Neural cell (in vitro differentiated cells): Measurements from ENCODE around the gene SLCO4A1. TPM values are rescaled to one million over a fixed set of nuclear protein-coding genes. Genes with fewer than 3 reads are reported as not detected.

ENCODE experiments used
- H2AFZ ChIP-seq: fragments of 200-600, 300-800 bp; sonication (generic), shearing (Covaris generic); 2 replicates; pipeline ENCODE4 v1.6.0; 2014; ENCODE audit warnings: low read depth, mild to moderate bottlenecking, antibody characterized with exemption, low read length, moderate library complexity
- H3F3A ChIP-seq: fragments of 200-600 bp; shearing (Covaris generic); 2 replicates; pipeline ENCODE4 v1.6.1; 2016; ENCODE audit warnings: mild to moderate bottlenecking, moderate library complexity, mixed read lengths, antibody characterized with exemption, low read length; ENCODE audit not compliant: insufficient read depth, poor library complexity, severe bottlenecking
- H3K27ac ChIP-seq: fragments of 200-600, 300-800 bp; sonication (generic), shearing (Covaris generic); 2 replicates; pipeline ENCODE4 v1.5.1; 2014; ENCODE audit warnings: mild to moderate bottlenecking, low read length, moderate library complexity
- H3K27me3 ChIP-seq: fragments of 300-800, 200-600 bp; sonication (generic), shearing (Covaris generic); 2 replicates; pipeline ENCODE4 v1.6.0; 2014; ENCODE audit warnings: mild to moderate bottlenecking, low read depth, low read length, moderate library complexity; ENCODE audit not compliant: insufficient read depth
- H3K36me3 ChIP-seq: fragments of 300-800, 200-600 bp; sonication (generic), shearing (Covaris generic); 2 replicates; pipeline ENCODE4 v1.5.1; 2014; ENCODE audit warnings: mild to moderate bottlenecking, antibody characterized with exemption, low read length, moderate library complexity; ENCODE audit not compliant: insufficient read depth
- H3K4me2 ChIP-seq: fragments of 300-800, 200-600 bp; sonication (generic), shearing (Covaris generic); 2 replicates; pipeline ENCODE4 v1.6.0; 2014; ENCODE audit warnings: mild to moderate bottlenecking, low read length
- H3K4me3 ChIP-seq: fragments of 300-800, 200-600 bp; sonication (generic), shearing (Covaris generic); 2 replicates; pipeline ENCODE4 v1.5.1; 2014; ENCODE audit warnings: mild to moderate bottlenecking, low read length, moderate library complexity
- H3K79me2 ChIP-seq: fragments of 200-600 bp; shearing (Covaris generic); replicated peaks from 2 replicates; pipeline ENCODE4 v1.6.0; 2014; ENCODE audit warnings: mild to moderate bottlenecking, low read length, moderate library complexity; ENCODE audit not compliant: insufficient read depth
- H3K9ac ChIP-seq: fragments of 300-800, 200-600 bp; sonication (generic), shearing (Covaris generic); 2 replicates; pipeline ENCODE4 v1.6.1; 2016; ENCODE audit warnings: mild to moderate bottlenecking, low read length, mixed read lengths
- H3K9me2 ChIP-seq: fragments of 200-600 bp; shearing (Covaris generic); 2 replicates; pipeline ENCODE4 v1.6.1; 2016; ENCODE audit warnings: mild to moderate bottlenecking, low read length, mixed read lengths; ENCODE audit not compliant: insufficient read depth
- H3K9me3 ChIP-seq: fragments of 200-600, 300-800 bp; sonication (generic), shearing (Covaris generic); 2 replicates; pipeline ENCODE4 v1.6.1; 2016; ENCODE audit warnings: mild to moderate bottlenecking, mixed run types, low read length, moderate library complexity, mixed read lengths
- H4K20me1 ChIP-seq: fragments of 200-600 bp; shearing (Covaris generic); 2 replicates; pipeline ENCODE4 v1.6.1; 2016; ENCODE audit warnings: mild to moderate bottlenecking, mixed run types; ENCODE audit not compliant: insufficient read depth
- EP300 ChIP-seq: fragments of 450-650 bp; conservative IDR thresholded peaks from 2 replicates; pipeline ENCODE4 v1.6.1; 2014; ENCODE audit warnings: antibody characterized with exemption, mild to moderate bottlenecking, moderate library complexity; ENCODE audit not compliant: poor library complexity, severe bottlenecking
- EZH2 ChIP-seq: fragments of 200-600, 300-800 bp; shearing (Covaris generic), sonication (generic); IDR thresholded peaks from 2 replicates; pipeline ENCODE4 v1.6.1; 2014; ENCODE audit warnings: antibody characterized with exemption, low read length, borderline replicate concordance, mild to moderate bottlenecking; ENCODE audit not compliant: insufficient read depth, poor library complexity, severe bottlenecking
- MXI1 ChIP-seq: fragments of 450-650 bp; conservative IDR thresholded peaks from 2 replicates; pipeline ENCODE4 v1.6.1; 2014; ENCODE audit warnings: antibody characterized with exemption, mild to moderate bottlenecking; ENCODE audit not compliant: poor library complexity, severe bottlenecking
- POLR2AphosphoS5 ChIP-seq: IDR thresholded peaks from 2 replicates; pipeline ENCODE4 v1.6.1; 2012
- RAD21 ChIP-seq: fragments of 450-650 bp; conservative IDR thresholded peaks from 2 replicates; pipeline ENCODE4 v1.6.1; 2014; ENCODE audit warnings: antibody characterized with exemption, mild to moderate bottlenecking, moderate library complexity
- SMC3 ChIP-seq: fragments of 450-650 bp; conservative IDR thresholded peaks from 2 replicates; pipeline ENCODE4 v1.6.1; 2014; ENCODE audit warnings: antibody characterized with exemption, mild to moderate bottlenecking, moderate library complexity; ENCODE audit not compliant: poor library complexity
- TAF1 ChIP-seq: IDR thresholded peaks from 2 replicates; pipeline ENCODE4 v1.6.1; 2012; ENCODE audit warnings: low read depth
- polyA plus RNA-seq: library from polyadenylated mRNA; depleted of rRNA; stranded (reverse); fragments of >200 nt; gene quantifications from 2 replicates; pipeline ENCODE4 v1.2.3, GENCODE V29; 2014
- TF ChIP-seq, protein P1 (sequence below): IDR thresholded peaks from 2 replicates; pipeline ENCODE4 v1.6.1; 2012; ENCODE audit warnings: borderline replicate concordance
- TF ChIP-seq, protein P2 (sequence below): fragments of 450-650 bp; IDR thresholded peaks from 2 replicates; pipeline ENCODE4 v1.5.1; 2014; ENCODE audit warnings: antibody characterized with exemption, mild to moderate bottlenecking, moderate library complexity; ENCODE audit not compliant: poor library complexity, severe bottlenecking

Gene SLCO4A1
- polyA plus RNA-seq, 1 donor from 2014 or later = 3.5 TPM

DNA sequence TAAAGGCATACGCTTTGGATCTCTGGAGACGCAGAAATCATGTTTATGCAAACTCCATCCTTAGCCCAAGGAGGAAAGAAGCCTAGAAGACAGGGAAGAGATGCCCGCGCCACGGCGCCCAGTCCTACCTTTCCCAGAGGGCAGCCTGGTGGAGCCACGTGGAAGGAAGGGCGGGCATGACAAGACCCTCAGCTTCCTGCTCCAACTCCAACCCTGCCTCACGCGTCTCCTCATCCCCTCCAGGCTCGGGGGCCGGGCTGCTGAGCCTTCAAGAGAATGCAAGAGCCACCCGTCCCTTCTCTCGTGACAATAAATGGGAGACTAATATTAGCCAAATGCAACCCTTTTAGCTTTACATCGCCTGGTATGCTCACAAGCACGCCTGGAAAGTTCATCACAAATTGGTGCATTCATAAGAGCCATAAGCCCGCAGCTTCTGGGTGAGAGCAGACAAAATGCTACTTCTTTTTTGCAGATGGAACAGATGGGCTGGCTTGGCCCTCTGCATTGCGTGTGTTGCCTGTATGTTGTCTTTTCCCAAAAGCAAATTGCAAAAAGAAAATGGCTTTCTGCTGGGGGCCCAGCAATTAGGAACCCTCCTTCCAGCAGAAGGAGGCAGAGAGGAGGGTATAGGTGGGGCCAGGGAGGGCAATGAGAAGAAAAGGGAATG, 58.1 kb downstream of the SLCO4A1 start:
- Histone ChIP-seq H3K36me3 (no peaks in the 10 kb centered on the region), H3K4me2 (no peak overlapping the region), H3K9ac (no peak overlapping the region), H2AFZ (no peak overlapping the region), H3K27me3 (no peaks in the 10 kb centered on the region), H3K9me2 (no peaks in the 10 kb centered on the region), H3K4me3 (no peak overlapping the region), H4K20me1 (no peaks in the 10 kb centered on the region), H3F3A (no peaks in the 10 kb centered on the region), H3K27ac (no peak overlapping the region), H3K79me2 (no peaks in the 10 kb centered on the region), H3K9me3 (no peaks in the 10 kb centered on the region)
- TF ChIP-seq EZH2 = no peak
- no peak for TF ChIP-seq RAD21
- TF ChIP-seq, protein P1, sequence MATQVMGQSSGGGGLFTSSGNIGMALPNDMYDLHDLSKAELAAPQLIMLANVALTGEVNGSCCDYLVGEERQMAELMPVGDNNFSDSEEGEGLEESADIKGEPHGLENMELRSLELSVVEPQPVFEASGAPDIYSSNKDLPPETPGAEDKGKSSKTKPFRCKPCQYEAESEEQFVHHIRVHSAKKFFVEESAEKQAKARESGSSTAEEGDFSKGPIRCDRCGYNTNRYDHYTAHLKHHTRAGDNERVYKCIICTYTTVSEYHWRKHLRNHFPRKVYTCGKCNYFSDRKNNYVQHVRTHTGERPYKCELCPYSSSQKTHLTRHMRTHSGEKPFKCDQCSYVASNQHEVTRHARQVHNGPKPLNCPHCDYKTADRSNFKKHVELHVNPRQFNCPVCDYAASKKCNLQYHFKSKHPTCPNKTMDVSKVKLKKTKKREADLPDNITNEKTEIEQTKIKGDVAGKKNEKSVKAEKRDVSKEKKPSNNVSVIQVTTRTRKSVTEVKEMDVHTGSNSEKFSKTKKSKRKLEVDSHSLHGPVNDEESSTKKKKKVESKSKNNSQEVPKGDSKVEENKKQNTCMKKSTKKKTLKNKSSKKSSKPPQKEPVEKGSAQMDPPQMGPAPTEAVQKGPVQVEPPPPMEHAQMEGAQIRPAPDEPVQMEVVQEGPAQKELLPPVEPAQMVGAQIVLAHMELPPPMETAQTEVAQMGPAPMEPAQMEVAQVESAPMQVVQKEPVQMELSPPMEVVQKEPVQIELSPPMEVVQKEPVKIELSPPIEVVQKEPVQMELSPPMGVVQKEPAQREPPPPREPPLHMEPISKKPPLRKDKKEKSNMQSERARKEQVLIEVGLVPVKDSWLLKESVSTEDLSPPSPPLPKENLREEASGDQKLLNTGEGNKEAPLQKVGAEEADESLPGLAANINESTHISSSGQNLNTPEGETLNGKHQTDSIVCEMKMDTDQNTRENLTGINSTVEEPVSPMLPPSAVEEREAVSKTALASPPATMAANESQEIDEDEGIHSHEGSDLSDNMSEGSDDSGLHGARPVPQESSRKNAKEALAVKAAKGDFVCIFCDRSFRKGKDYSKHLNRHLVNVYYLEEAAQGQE = no peak
- TF ChIP-seq POLR2AphosphoS5 = no peak
- TF ChIP-seq MXI1 = no peak
- TF ChIP-seq TAF1 = no peak
- TF ChIP-seq EP300 = no peak
- TF ChIP-seq SMC3 = no peak
- TF ChIP-seq, protein P2, sequence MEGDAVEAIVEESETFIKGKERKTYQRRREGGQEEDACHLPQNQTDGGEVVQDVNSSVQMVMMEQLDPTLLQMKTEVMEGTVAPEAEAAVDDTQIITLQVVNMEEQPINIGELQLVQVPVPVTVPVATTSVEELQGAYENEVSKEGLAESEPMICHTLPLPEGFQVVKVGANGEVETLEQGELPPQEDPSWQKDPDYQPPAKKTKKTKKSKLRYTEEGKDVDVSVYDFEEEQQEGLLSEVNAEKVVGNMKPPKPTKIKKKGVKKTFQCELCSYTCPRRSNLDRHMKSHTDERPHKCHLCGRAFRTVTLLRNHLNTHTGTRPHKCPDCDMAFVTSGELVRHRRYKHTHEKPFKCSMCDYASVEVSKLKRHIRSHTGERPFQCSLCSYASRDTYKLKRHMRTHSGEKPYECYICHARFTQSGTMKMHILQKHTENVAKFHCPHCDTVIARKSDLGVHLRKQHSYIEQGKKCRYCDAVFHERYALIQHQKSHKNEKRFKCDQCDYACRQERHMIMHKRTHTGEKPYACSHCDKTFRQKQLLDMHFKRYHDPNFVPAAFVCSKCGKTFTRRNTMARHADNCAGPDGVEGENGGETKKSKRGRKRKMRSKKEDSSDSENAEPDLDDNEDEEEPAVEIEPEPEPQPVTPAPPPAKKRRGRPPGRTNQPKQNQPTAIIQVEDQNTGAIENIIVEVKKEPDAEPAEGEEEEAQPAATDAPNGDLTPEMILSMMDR = no peak

DNA sequence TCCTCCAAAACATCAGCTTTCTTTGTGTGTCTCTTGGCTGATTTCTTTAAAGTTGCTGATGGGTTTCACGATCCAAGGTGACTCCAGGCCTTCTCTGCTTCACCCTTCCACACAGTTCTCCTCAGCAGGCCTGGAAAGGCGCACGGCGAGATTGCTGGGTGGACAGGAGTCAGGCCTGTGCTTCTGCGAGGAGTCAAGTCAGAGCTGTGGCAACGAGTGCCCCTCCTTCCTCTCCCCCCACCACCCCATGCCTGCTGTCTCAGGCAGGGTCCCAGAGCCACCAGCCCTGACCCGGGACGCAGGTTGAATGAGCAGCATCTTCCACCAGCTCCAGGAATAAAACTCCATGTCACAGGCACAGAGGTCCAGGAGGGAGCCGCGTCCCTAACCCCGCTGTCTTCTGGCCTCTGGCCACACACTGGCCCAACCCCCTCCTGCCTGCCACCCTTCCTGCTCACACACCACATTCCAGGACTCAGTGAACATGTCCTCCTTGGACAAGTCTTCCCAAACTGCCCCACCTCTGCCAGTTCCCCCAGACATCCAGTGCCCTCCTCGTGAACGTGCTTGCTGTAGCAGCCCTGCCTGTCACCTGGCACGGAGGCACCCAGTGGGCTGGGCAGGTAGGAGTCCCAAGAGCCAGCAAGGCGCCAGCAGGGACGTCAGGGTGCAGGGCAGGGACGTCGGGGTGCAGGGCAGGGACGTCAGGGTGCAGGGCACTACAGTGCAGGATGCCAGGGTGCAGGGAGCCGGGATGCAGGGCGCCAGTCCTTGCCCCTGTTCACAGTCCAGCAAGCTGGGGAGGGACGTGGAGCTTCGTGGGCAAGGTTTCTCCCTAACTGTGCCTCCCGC, 59.1 kb downstream of the SLCO4A1 start:
- no peak for TF ChIP-seq MXI1
- TF ChIP-seq TAF1 = no peak
- no peak for TF ChIP-seq EZH2
- TF ChIP-seq, protein P2 = no peak
- no peak for TF ChIP-seq EP300
- no peak for TF ChIP-seq RAD21
- no peak for TF ChIP-seq POLR2AphosphoS5
- TF ChIP-seq SMC3 = no peak
- TF ChIP-seq, protein P1 = no peak
- H2AFZ ChIP-seq = no peak overlapping the region
- H3K9me3 ChIP-seq = no peaks in the 10 kb centered on the region

More for the DNA sequence above, 59.1 kb downstream of the SLCO4A1 start:
- H4K20me1 ChIP-seq = no peaks in the 10 kb centered on the region
- H3K27me3 ChIP-seq = no peaks in the 10 kb centered on the region
- H3K79me2 ChIP-seq = no peaks in the 10 kb centered on the region
- no peaks in the 10 kb centered on the region for H3F3A ChIP-seq
- H3K9me2 ChIP-seq = no peaks in the 10 kb centered on the region
- H3K4me3 ChIP-seq = no peak overlapping the region
- H3K27ac ChIP-seq = no peak overlapping the region
- H3K9ac ChIP-seq = no peak overlapping the region
- no peak overlapping the region for H3K4me2 ChIP-seq
- H3K36me3 ChIP-seq = no peaks in the 10 kb centered on the region
